ENCODE data around the gene ATN1.
"Not testable (repeated sequence)": the region's sequence is repeated elsewhere in the genome, so short reads cannot be mapped to it uniquely, and the experiment has no call there.

DNA sequence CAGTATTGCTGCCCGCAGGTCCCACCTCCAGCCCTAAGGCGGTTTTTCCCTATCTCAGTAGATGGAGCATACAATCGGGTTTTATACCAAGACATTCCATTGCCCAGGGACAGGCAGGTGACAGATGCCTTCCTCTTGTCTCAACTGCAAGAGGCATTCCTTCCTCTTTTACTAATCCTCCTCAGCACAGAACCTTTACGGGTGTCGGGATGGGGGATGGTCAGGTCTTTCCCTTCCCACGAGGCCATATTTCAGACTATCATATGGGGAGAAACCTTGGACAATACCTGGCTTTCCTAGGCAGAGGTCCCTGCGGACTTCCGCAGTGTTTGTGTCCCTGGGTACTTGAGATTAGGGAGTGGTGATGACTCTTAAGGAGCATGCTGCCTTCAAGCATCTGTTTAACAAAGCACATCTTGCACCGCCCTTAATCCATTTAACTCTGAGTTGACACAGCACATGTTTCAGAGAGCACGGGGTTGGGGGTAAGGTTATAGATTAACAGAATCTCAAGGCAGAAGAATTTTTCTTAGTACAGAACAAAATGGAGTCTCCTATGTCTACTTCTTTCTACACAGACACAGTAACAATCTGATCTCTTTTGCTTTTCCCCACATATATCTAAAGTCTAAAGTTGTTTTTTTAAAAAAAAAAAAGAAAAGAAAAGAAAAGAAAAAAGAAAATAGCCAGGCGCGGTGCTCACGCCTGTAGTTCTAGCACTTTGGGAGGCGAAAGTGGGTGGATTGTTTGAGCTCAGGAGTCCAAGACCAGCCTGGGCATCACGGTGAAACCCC, 41.4 kb upstream of the ATN1 start:
- TF ChIP-seq, protein P1, sequence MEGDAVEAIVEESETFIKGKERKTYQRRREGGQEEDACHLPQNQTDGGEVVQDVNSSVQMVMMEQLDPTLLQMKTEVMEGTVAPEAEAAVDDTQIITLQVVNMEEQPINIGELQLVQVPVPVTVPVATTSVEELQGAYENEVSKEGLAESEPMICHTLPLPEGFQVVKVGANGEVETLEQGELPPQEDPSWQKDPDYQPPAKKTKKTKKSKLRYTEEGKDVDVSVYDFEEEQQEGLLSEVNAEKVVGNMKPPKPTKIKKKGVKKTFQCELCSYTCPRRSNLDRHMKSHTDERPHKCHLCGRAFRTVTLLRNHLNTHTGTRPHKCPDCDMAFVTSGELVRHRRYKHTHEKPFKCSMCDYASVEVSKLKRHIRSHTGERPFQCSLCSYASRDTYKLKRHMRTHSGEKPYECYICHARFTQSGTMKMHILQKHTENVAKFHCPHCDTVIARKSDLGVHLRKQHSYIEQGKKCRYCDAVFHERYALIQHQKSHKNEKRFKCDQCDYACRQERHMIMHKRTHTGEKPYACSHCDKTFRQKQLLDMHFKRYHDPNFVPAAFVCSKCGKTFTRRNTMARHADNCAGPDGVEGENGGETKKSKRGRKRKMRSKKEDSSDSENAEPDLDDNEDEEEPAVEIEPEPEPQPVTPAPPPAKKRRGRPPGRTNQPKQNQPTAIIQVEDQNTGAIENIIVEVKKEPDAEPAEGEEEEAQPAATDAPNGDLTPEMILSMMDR (IDR thresholded peaks at IDR 0.05; ENCODE audit: insufficient read depth, low read length) = not testable (repeated sequence)
- TF ChIP-seq, protein P2, sequence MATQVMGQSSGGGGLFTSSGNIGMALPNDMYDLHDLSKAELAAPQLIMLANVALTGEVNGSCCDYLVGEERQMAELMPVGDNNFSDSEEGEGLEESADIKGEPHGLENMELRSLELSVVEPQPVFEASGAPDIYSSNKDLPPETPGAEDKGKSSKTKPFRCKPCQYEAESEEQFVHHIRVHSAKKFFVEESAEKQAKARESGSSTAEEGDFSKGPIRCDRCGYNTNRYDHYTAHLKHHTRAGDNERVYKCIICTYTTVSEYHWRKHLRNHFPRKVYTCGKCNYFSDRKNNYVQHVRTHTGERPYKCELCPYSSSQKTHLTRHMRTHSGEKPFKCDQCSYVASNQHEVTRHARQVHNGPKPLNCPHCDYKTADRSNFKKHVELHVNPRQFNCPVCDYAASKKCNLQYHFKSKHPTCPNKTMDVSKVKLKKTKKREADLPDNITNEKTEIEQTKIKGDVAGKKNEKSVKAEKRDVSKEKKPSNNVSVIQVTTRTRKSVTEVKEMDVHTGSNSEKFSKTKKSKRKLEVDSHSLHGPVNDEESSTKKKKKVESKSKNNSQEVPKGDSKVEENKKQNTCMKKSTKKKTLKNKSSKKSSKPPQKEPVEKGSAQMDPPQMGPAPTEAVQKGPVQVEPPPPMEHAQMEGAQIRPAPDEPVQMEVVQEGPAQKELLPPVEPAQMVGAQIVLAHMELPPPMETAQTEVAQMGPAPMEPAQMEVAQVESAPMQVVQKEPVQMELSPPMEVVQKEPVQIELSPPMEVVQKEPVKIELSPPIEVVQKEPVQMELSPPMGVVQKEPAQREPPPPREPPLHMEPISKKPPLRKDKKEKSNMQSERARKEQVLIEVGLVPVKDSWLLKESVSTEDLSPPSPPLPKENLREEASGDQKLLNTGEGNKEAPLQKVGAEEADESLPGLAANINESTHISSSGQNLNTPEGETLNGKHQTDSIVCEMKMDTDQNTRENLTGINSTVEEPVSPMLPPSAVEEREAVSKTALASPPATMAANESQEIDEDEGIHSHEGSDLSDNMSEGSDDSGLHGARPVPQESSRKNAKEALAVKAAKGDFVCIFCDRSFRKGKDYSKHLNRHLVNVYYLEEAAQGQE (IDR thresholded peaks at IDR 0.05; ENCODE audit: insufficient replicate concordance, low read depth) = not testable (repeated sequence)
- not testable (repeated sequence) for TF ChIP-seq POLR2AphosphoS5, GABPA (IDR thresholded peaks at IDR 0.05; ENCODE audit: low read depth)
